Measurements from ENCODE around the gene BAG5.
"Not testable (repeated sequence)": the region's sequence is repeated elsewhere in the genome, so short reads cannot be mapped to it uniquely, and the experiment has no call there.

BAG5 gene

GRCh38 chr14:103521951-103522563, 40.4 kb downstream of the BAG5 start:
- peak; percentile 4 for DNase-seq

GRCh38 chr14:103521438-103521950, 41.0 kb downstream of the BAG5 start:
- peak; percentile 39 for DNase-seq

GRCh38 chr14:103520657-103521437, 41.6 kb downstream of the BAG5 start:
- DNase-seq, result peak; percentile 84

- DNase-seq, result no peak
These were observed 42.2 kb downstream of the BAG5 start for GRCh38 chr14:103520269-103520656.

GRCh38 chr14:103519837-103520212, 42.6 kb downstream of the BAG5 start:
- DNase-seq, result peak; percentile 74

- no peak for DNase-seq
These were observed 43.2 kb downstream of the BAG5 start for GRCh38 chr14:103519043-103519836.

GRCh38 chr14:103518422-103519042, 43.9 kb downstream of the BAG5 start:
- peak; percentile 22 for DNase-seq

GRCh38 chr14:103517721-103518421, 44.6 kb downstream of the BAG5 start:
- DNase-seq, result no peak

GRCh38 chr14:103517174-103517566, 45.3 kb downstream of the BAG5 start:
- DNase-seq, result no peak

GRCh38 chr14:103516426-103517173, 45.9 kb downstream of the BAG5 start:
- DNase-seq, result no peak

GRCh38 chr14:103514596-103515421, 47.6 kb downstream of the BAG5 start:
- DNase-seq, result no peak

GRCh38 chr14:103512701-103513611, 49.5 kb downstream of the BAG5 start:
- DNase-seq, result peak; percentile 34

GRCh38 chr14:103512180-103512579, 50.3 kb downstream of the BAG5 start:
- DNase-seq, result not testable (repeated sequence)

GRCh38 chr14:103510724-103511693, 51.4 kb downstream of the BAG5 start:
- no peak for DNase-seq

GRCh38 chr14:103509864-103510723, 52.4 kb downstream of the BAG5 start:
- DNase-seq, result no peak

- no peak for DNase-seq
These were observed 53.7 kb downstream of the BAG5 start for GRCh38 chr14:103508521-103509329.
